GM12872 (cell line): Measurements from ENCODE around the gene C12orf43.

Source experiments
- TF ChIP-seq, protein P1 (sequence below): IDR thresholded peaks from 3 replicates; pipeline ENCODE4 v1.5.1; 2011; ENCODE audit warnings: low read depth, mild to moderate bottlenecking, low read length, moderate library complexity; ENCODE audit not compliant: insufficient read depth

The C12orf43 gene

DNA sequence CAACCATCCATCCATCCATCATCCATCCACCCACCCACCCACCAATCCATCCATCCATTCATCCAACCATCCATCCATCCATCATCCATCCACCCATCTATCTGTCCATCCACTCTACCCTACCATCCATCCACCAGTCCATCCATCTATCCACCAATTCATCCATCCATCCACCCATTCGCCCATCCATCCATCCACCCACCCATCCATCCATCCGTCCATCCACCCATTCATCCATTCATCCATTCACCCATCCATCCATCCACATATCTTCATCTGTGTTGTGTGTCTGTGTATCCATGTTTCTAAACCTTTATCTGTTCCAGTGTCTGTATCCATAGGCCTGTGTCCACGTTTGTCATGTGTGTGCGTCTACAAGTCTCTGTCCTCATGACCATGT is 28.1 kb downstream of the C12orf43 start:
- TF ChIP-seq, protein P1, sequence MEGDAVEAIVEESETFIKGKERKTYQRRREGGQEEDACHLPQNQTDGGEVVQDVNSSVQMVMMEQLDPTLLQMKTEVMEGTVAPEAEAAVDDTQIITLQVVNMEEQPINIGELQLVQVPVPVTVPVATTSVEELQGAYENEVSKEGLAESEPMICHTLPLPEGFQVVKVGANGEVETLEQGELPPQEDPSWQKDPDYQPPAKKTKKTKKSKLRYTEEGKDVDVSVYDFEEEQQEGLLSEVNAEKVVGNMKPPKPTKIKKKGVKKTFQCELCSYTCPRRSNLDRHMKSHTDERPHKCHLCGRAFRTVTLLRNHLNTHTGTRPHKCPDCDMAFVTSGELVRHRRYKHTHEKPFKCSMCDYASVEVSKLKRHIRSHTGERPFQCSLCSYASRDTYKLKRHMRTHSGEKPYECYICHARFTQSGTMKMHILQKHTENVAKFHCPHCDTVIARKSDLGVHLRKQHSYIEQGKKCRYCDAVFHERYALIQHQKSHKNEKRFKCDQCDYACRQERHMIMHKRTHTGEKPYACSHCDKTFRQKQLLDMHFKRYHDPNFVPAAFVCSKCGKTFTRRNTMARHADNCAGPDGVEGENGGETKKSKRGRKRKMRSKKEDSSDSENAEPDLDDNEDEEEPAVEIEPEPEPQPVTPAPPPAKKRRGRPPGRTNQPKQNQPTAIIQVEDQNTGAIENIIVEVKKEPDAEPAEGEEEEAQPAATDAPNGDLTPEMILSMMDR: no peak

DNA sequence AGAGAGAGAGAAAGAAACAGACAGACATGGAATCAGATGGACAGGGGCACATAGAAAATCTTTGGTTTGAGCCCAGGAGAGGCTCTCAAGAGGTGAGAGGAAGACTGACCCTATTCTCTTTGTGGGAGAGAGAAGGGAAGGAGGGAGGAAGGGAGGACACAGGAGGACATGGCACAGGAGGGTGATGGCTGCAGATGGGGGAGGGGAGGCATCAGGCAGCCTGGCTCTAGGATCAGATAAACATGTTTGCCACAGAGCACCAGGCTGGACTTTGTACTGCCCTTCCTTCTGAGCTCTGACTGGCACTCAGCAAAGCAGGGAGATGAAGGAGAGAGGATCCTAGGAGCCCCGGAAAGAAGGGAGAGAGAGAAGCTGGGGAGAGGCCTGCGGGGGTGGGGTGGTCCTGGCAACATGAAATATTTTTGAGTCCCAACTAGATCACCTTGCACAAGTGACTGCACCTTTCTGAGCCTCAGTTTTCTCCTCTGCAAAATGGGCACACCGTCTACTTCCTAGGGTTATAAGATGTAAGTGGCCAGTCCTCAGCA is 31.9 kb downstream of the C12orf43 start:
- TF ChIP-seq, protein P1: no peak

DNA sequence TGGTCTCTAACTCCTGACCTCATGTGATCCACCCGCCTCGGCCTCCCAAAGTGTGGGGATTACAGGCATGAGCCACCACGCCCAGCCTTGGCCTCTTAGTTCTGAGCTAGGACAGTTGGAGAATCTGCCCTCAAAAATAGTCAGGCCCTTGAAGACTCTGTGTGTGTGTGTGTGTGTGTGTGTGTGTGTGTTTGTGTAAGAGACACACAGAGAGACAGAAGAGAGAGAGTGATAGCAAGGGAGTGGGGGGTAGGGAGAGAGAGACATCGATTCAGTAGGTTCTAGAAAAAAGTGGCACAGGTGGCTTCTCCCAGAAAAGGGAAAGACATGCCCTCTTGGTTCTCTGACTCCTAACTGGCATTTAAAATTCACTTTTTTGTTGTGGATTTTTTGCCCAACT is 32.5 kb downstream of the C12orf43 start:
- TF ChIP-seq, protein P1: no peak

DNA sequence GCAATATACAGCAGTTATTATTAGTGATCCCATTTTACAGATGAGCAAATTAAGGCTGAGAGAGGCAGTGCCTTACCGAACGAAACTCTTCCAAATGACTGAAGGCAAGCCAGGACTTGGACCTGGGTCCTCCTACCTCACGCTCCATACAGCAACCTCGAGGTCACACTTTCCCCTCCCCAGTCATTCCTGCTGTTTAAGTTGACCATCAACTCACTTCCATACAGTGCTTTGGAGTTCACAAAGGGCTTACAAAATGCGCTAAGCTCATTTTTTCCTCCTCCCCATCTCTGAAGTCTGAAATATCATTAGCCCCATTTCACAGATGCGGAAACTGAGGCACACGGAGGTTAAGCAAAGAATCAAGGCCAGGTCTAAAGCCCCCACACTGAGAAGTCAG is 33.6 kb downstream of the C12orf43 start:
- TF ChIP-seq, protein P1: no peak

DNA sequence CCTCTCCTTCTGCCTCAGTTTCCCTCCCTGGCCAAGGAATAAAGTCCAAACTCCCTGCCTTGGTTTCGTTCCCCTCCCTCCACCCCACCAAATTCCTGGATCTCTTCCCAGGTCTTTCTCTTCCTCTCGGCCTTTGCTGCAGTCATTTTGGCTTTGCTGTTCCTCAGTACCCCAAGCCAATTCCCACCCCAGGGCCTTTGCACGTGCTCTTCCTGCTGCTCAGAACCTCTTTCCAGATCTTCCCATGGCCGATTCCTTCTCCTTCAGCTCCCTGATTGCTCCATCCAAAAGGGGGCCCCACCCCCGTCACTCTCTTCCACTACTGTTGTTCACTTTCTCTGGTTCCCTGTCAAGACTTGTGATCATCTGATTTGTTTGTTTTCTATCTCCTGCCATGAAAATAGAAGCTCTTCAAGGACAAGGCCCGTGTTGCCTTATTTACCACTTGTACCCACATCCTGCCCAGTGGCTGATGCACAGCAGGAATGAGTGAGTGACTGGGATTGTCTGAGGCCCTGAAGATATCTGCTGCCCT is 34.8 kb downstream of the C12orf43 start:
- TF ChIP-seq, protein P1: no peak

DNA sequence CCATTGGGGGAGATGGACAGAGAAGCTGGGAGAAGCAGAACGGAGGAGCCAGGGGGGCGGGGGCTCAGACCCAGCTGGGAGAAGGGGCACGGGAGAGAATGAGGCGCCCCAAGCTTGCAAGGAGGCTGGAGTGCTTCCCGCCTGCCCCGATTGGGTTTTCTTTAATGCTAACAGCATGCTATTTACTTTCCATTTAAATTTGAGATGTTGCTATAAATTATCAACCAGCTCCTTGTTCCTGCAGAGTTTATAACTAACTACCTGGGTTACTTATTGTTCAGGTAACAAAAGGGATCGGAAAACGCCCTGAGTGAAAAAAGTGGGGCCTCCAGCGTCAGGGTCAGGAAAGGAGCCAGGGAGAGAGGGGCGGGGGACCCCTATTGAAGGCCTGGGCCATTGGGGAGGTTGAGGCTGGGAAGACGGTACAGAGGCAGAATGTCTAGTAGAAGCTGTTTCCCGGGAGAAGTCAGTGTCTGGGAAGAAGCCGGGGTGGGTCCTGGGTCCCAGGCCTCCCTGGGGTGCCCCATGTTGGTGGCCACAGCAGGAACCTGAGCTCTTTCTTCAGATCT is 35.4 kb downstream of the C12orf43 start:
- TF ChIP-seq, protein P1: no peak

DNA sequence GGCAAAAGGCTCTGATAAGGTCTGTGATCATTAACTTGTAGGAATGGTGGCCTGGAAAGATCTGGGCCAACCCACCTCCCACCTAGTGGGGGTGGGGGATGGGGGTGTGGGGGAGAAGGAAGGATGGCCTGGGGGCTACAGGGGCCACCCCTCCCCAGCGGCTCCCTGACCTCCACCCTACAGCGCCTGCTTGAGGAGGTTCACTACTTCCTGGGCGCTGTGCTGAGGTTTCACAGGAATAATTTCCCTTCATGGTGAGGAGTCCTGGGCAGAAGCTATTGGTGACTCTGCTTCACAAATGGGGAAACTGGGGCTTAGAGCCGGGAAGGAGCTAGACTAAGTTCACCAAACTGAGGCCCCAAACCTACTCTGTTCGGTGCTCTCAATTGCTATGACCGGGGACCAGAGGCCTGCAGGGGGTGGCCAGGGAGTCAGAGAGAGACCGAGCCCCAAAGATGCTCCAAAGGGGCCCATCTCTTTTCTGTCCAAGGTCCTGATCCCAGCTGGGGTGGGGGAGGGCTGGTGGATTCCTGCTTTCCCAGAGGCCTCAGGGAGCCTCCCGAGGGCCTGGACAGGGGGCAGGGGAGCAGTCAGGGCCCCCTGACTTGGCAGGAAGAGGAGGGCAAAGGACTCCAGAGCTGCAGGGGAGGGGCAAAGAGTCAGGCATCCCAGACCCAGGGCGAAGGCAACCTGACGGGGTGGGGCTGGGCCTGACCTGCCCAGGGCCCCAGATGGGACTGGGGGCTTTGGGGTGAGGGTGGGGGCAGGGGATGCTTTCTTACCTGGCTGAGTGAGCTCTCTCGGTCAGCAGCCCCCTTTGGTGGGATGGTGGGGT is 36.2 kb downstream of the C12orf43 start:
- TF ChIP-seq, protein P1: no peak
